Chondrocyte (in vitro differentiated cells): ENCODE results near the gene USP32. TPM values are rescaled to one million over a fixed set of nuclear protein-coding genes. Genes with fewer than 3 reads are reported as not detected.

ENCODE experiments used
- DNase-seq: peaks from one replicate; pipeline ENCODE4 v3.0.0; 2021; ENCODE audit warnings: mixed read lengths, low spot score
- H3K27ac Mint-ChIP-seq: one replicate; pipeline ENCODE4 v1.8.0; 2021; ENCODE audit warnings: mild to moderate bottlenecking, moderate library complexity, mixed read lengths; ENCODE audit not compliant: unreplicated experiment
- H3K27me3 Mint-ChIP-seq: 2 replicates; pipeline ENCODE4 v1.8.0; 2021; ENCODE audit warnings: low read depth, mixed read lengths
- H3K36me3 Mint-ChIP-seq: 2 replicates; pipeline ENCODE4 v1.8.0; 2021; ENCODE audit warnings: low read depth, mixed read lengths
- H3K4me1 Mint-ChIP-seq: 2 replicates; pipeline ENCODE4 v1.8.0; 2021; ENCODE audit warnings: low read depth, mild to moderate bottlenecking, mixed read lengths
- H3K4me3 Mint-ChIP-seq: one replicate; pipeline ENCODE4 v1.8.0; 2021; ENCODE audit warnings: mild to moderate bottlenecking, moderate library complexity, mixed read lengths; ENCODE audit not compliant: unreplicated experiment
- H3K9me3 Mint-ChIP-seq: 2 replicates; pipeline ENCODE4 v1.8.0; 2021; ENCODE audit warnings: low read depth, mixed read lengths
- CTCF ChIP-seq: fragments of 200-600 bp; sonication (generic); IDR thresholded peaks from 2 replicates; pipeline ENCODE4 v1.5.0; 2021; ENCODE audit warnings: antibody characterized with exemption, mild to moderate bottlenecking, moderate library complexity
- total RNA-seq: library from RNA; stranded (reverse); gene quantifications from 3 replicates; pipeline ENCODE4 v1.2.1, GENCODE V29; 2021

Gene USP32
- total RNA-seq, 1 donor from 2014 or later, result 42.2 TPM

- DNase-seq, result no peak
- H3K4me1 Mint-ChIP-seq, result peaks cover 18% of the 10 kb centered on the region
- H3K4me3 Mint-ChIP-seq, result no peak overlapping the region
- no peak for TF ChIP-seq CTCF
- H3K9me3 Mint-ChIP-seq, result no peaks in the 10 kb centered on the region
- H3K27me3 Mint-ChIP-seq, result no peaks in the 10 kb centered on the region
- H3K27ac Mint-ChIP-seq, result no peak overlapping the region
- peaks cover 9% of the 10 kb centered on the region for H3K36me3 Mint-ChIP-seq
These were observed 122.5 kb downstream of the USP32 start for GRCh38 chr17:60269417-60269816.

- no peak overlapping the region for H3K27ac Mint-ChIP-seq
- peaks cover 5% of the 10 kb centered on the region for H3K4me1 Mint-ChIP-seq
- peaks cover 15% of the 10 kb centered on the region for H3K36me3 Mint-ChIP-seq
- no peak for DNase-seq
- no peak overlapping the region for H3K4me3 Mint-ChIP-seq
- H3K9me3 Mint-ChIP-seq, result no peaks in the 10 kb centered on the region
- H3K27me3 Mint-ChIP-seq, result no peaks in the 10 kb centered on the region
- no peak for TF ChIP-seq CTCF
These were observed 131.4 kb downstream of the USP32 start for GRCh38 chr17:60260540-60260939.

GRCh38 chr17:60258313-60258712, 133.6 kb downstream of the USP32 start:
- H3K4me3 Mint-ChIP-seq, result no peak overlapping the region
- DNase-seq, result no peak
- H3K36me3 Mint-ChIP-seq, result peaks cover 18% of the 10 kb centered on the region
- H3K27me3 Mint-ChIP-seq, result no peaks in the 10 kb centered on the region
- peaks cover 5% of the 10 kb centered on the region for H3K4me1 Mint-ChIP-seq
- TF ChIP-seq CTCF, result no peak
- H3K27ac Mint-ChIP-seq, result no peak overlapping the region
- no peaks in the 10 kb centered on the region for H3K9me3 Mint-ChIP-seq

GRCh38 chr17:60256174-60256573, 135.8 kb downstream of the USP32 start:
- Mint-ChIP-seq H3K9me3 (no peaks in the 10 kb centered on the region), H3K27ac (peak overlapping the region; percentile 69), H3K4me3 (no peak overlapping the region), H3K4me1 (peaks cover 5% of the 10 kb centered on the region), H3K27me3 (no peaks in the 10 kb centered on the region), H3K36me3 (peaks cover 19% of the 10 kb centered on the region)
- no peak for TF ChIP-seq CTCF
- DNase-seq, result no peak

- Mint-ChIP-seq H3K27ac (no peak overlapping the region), H3K4me3 (no peak overlapping the region), H3K27me3 (no peaks in the 10 kb centered on the region), H3K36me3 (peaks cover 25% of the 10 kb centered on the region), H3K9me3 (peaks cover 4% of the 10 kb centered on the region), H3K4me1 (peaks cover 10% of the 10 kb centered on the region)
- no peak for TF ChIP-seq CTCF
- no peak for DNase-seq
These were observed 138.9 kb downstream of the USP32 start for GRCh38 chr17:60253048-60253447.
